Mesothelial cell of epicardium (in vitro differentiated cells): ENCODE measurements around the gene CLDN12. TPM values are rescaled to one million over a fixed set of nuclear protein-coding genes. Genes with fewer than 3 reads are reported as not detected.

Experiments
- DNase-seq, 2 experiments: peaks; one replicate each; pipeline ENCODE4 v3.0.0; 2021; ENCODE audit warnings: low spot score in 2 of 2; ENCODE audit not compliant: unreplicated experiment in 2 of 2
- H3K27ac Mint-ChIP-seq: 2 replicates; pipeline ENCODE4 v1.8.0; 2021; ENCODE audit warnings: mixed read lengths
- H3K27me3 Mint-ChIP-seq: 2 replicates; pipeline ENCODE4 v1.8.0; 2021; ENCODE audit warnings: low read depth, mixed read lengths
- H3K36me3 Mint-ChIP-seq: 2 replicates; pipeline ENCODE4 v1.8.0; 2021; ENCODE audit warnings: mixed read lengths
- H3K4me1 Mint-ChIP-seq: 2 replicates; pipeline ENCODE4 v1.8.0; 2021; ENCODE audit warnings: mixed read lengths
- H3K4me3 Mint-ChIP-seq: 2 replicates; pipeline ENCODE4 v1.8.0; 2021; ENCODE audit warnings: mild to moderate bottlenecking, moderate library complexity, mixed read lengths
- H3K9me3 Mint-ChIP-seq: 2 replicates; pipeline ENCODE4 v1.8.0; 2021; ENCODE audit warnings: mixed read lengths
- total RNA-seq: library from RNA; stranded (reverse); gene quantifications from 3 replicates; pipeline ENCODE4 v1.2.1, GENCODE V29; 2021
- TF ChIP-seq, protein P1 (sequence below): fragments of 200-600 bp; sonication (generic); IDR thresholded peaks from one replicate; pipeline ENCODE4 v1.5.0; 2021; ENCODE audit warnings: antibody characterized with exemption; ENCODE audit not compliant: unreplicated experiment

Gene CLDN12
- total RNA-seq, 1 donor from 2014 or later = 33.1 TPM

DNA sequence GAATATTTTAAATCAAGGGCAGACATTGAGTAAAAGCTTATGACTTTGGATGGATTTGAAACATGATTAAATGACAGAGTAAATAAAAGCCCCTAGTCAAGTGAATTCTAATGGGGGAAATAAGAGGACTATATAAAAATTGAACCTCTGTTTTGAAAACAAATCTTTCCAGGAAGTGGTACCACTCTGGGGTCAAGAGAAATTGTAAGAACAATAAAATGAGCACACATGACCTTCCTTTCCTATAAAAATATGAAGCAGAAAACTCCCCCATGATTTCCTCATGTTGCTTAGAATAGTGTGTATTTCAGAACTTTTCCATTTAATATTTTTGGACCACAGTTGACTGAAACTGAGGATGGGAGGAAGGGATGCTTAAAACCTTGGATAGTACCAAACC is 12.3 kb upstream of the CLDN12 start:
- TF ChIP-seq, protein P1, sequence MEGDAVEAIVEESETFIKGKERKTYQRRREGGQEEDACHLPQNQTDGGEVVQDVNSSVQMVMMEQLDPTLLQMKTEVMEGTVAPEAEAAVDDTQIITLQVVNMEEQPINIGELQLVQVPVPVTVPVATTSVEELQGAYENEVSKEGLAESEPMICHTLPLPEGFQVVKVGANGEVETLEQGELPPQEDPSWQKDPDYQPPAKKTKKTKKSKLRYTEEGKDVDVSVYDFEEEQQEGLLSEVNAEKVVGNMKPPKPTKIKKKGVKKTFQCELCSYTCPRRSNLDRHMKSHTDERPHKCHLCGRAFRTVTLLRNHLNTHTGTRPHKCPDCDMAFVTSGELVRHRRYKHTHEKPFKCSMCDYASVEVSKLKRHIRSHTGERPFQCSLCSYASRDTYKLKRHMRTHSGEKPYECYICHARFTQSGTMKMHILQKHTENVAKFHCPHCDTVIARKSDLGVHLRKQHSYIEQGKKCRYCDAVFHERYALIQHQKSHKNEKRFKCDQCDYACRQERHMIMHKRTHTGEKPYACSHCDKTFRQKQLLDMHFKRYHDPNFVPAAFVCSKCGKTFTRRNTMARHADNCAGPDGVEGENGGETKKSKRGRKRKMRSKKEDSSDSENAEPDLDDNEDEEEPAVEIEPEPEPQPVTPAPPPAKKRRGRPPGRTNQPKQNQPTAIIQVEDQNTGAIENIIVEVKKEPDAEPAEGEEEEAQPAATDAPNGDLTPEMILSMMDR = no peak
- Mint-ChIP-seq H3K4me1 (no peaks in the 10 kb centered on the region), H3K9me3 (peaks cover 16% of the 10 kb centered on the region), H3K36me3 (peaks cover 8% of the 10 kb centered on the region), H3K4me3 (no peak overlapping the region), H3K27me3 (no peaks in the 10 kb centered on the region), H3K27ac (no peak overlapping the region)
- no peak for DNase-seq

DNA sequence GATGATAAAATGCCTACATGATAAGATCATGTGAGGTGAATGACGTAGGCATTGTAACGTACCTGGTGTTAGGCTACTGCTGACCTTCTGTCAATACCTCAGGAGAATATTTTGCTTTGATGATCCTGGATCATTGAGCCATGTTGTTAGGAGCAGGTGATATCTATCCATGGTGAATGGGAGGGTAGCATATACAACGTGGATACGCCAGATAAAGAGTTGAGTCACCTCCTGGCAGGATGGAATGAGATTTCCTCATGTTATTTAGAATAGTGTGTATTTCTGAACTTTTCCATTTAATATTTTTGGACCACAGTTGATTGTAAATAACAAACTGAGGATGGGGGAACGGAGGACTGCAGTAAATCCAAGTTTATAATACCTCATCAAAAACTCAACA is 11.8 kb upstream of the CLDN12 start:
- Mint-ChIP-seq H3K4me1 (no peaks in the 10 kb centered on the region), H3K9me3 (peaks cover 16% of the 10 kb centered on the region), H3K36me3 (peaks cover 4% of the 10 kb centered on the region), H3K27me3 (no peaks in the 10 kb centered on the region), H3K27ac (no peak overlapping the region), H3K4me3 (no peak overlapping the region)
- TF ChIP-seq, protein P1 = no peak
- no peak for DNase-seq

DNA sequence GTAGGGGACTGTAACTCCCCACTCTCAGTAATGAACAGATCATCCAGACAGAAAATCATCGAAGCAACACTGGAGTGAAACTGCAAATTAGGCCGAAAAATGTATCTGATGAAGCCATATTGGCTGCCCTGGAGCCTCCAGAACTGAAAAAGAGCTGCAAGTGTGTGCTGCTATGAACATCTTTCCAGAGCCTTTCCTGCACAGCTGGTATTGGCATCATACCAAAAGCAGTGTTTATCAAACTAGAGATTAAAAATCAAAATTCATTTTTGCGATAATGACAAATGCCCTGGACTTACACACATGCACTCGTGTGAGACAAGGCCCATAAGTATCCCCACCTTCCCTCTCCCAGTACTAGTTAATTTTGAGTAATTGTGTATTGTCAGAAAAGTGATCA is 6.8 kb upstream of the CLDN12 start:
- peaks cover 28% of the 10 kb centered on the region for H3K9me3 Mint-ChIP-seq
- H3K27ac Mint-ChIP-seq = no peak overlapping the region
- no peak overlapping the region for H3K4me3 Mint-ChIP-seq
- H3K27me3 Mint-ChIP-seq = peaks cover 18% of the 10 kb centered on the region
- H3K4me1 Mint-ChIP-seq = no peaks in the 10 kb centered on the region
- H3K36me3 Mint-ChIP-seq = peaks cover 3% of the 10 kb centered on the region
- TF ChIP-seq, protein P1 = no peak
- no peak for DNase-seq

DNA sequence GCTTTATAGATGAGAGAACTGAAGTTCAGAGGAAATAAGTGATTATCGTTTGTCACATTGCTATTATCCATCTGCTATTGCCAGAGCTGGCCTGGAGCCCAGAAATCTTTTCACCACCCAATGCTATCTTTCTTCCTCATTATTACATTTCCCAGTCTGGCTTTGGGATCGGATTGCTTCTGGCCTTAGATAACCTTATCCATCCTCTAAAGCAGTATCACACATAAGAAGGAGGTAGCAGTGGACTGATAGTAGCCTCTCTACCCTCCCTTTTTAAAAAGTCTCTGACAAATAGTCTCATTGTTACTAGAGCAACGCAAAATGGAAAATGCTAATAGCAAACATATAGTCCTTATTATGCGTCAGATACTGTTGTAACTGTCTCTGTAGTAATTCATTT is 1.3 kb upstream of the CLDN12 start:
- Mint-ChIP-seq H3K4me1 (peaks cover 15% of the 10 kb centered on the region), H3K36me3 (peaks cover 3% of the 10 kb centered on the region), H3K9me3 (peaks cover 14% of the 10 kb centered on the region), H3K27me3 (peaks cover 17% of the 10 kb centered on the region), H3K27ac (no peak overlapping the region), H3K4me3 (no peak overlapping the region)
- TF ChIP-seq, protein P1 = no peak
- DNase-seq = no peak

DNA sequence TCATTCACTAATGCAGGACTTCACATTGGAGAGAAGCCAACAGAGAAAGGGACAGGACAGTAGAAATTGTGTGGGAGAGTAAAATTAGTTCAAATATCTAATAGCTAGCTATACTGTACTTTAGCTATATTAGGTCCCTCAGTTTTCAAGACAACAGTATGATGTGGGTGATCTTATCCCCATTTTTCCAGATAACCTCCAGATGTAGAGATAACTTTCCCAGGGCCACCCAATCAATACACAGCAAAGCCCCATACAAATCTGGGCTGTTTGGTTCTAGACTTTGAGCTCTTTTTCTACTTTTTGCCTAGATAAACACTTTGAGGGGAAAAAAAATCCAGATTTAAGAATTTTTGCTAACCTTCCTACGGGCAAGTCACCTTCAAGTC is 482 bp upstream of the CLDN12 start:
- peaks cover 17% of the 10 kb centered on the region for H3K27me3 Mint-ChIP-seq
- peaks cover 8% of the 10 kb centered on the region for H3K36me3 Mint-ChIP-seq
- no peak for DNase-seq
- H3K4me3 Mint-ChIP-seq = peak overlapping the region; percentile 86
- TF ChIP-seq, protein P1 = no peak
- H3K9me3 Mint-ChIP-seq = peaks cover 14% of the 10 kb centered on the region
- no peak overlapping the region for H3K27ac Mint-ChIP-seq
- H3K4me1 Mint-ChIP-seq = peaks cover 15% of the 10 kb centered on the region

DNA sequence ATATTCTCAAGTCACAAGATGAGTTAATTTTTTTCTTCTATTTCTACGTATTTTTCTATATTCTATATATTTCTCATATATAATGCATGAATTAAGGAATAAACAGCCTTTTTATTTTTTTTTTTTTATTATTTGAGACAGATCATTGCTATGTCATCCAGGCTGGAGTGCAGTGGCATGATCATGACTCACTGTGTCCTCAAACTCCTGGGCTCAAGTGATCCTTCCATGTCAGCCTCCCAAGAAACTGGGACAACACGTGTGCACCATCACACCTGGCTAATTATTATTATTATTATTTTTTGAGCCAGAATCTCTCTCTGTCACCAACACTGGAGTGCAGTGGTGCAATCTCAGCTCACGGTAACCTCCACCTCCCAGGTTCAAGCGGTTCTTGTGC is 1.5 kb downstream of the CLDN12 start:
- Mint-ChIP-seq H3K4me3 (peak overlapping the region; percentile 86), H3K36me3 (peaks cover 17% of the 10 kb centered on the region), H3K27ac (peak overlapping the region; percentile 63), H3K27me3 (peaks cover 11% of the 10 kb centered on the region), H3K4me1 (peaks cover 15% of the 10 kb centered on the region), H3K9me3 (peaks cover 5% of the 10 kb centered on the region)
- DNase-seq = no peak
- TF ChIP-seq, protein P1 = no peak
